ENCODE measurements around the gene IFRD2.
"Not testable (repeated sequence)": the region's sequence is repeated elsewhere in the genome, so short reads cannot be mapped to it uniquely, and the experiment has no call there.

Gene IFRD2

GRCh38 chr3:50286322-50287227 is 5.7 kb downstream of the IFRD2 start:
- DNase-seq (ENCODE audit: low read depth in 2 of 2) = no peak

- DNase-seq (ENCODE audit: low read depth in 2 of 2) = not testable (repeated sequence)
Observed at GRCh38 chr3:50284121-50284520, 8.1 kb downstream of the IFRD2 start.

- DNase-seq (ENCODE audit: low read depth in 2 of 2) = no peak
Observed at GRCh38 chr3:50279255-50280016, 12.8 kb downstream of the IFRD2 start.

DNA sequence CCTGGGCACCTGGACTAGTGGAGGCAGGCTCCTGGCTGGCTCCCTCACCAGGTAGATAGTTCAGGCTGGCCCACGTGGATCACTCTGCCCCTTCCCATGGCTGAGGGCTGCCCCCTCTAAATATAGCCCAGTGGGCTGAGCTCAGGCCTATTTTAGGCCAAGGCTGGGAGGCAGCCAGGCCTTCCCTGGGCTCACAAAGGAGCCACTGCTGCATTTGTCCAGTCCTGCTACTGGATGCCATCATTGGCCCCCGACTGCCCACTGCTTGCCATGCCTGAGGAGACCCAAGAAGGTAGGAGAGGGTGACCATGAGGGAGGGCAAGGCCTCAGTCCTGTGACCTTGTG is 13.4 kb downstream of the IFRD2 start, which contains the start of gene LSMEM2:
LSMEM2 (plus strand) TSS at position 208 of the 345 bp plus-strand sequence; CDS start at position 235, 27 bp downstream.
- no peak for DNase-seq (ENCODE audit: low read depth in 2 of 2)

GRCh38 chr3:50278123-50278879 is 13.9 kb downstream of the IFRD2 start:
- no peak for DNase-seq (ENCODE audit: low read depth in 2 of 2)

DNA sequence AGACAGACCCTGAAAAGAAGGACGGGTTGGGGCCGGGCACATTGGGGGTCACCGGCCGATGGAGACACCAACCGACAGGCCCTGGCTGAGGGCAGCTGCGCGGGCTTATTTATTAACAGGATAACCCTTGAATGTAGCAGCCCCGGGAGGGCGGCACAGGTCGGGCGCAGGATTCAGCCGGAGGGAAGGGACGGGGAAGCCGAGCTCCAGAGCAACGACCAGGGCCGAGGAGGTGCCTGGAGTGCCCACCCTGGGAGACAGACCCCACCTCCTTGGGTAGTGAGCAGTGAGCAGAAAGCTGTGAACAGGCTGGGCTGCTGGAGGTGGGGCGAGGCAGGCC is 15.5 kb downstream of the IFRD2 start:
- DNase-seq (ENCODE audit: low read depth in 2 of 2) = no peak

DNA sequence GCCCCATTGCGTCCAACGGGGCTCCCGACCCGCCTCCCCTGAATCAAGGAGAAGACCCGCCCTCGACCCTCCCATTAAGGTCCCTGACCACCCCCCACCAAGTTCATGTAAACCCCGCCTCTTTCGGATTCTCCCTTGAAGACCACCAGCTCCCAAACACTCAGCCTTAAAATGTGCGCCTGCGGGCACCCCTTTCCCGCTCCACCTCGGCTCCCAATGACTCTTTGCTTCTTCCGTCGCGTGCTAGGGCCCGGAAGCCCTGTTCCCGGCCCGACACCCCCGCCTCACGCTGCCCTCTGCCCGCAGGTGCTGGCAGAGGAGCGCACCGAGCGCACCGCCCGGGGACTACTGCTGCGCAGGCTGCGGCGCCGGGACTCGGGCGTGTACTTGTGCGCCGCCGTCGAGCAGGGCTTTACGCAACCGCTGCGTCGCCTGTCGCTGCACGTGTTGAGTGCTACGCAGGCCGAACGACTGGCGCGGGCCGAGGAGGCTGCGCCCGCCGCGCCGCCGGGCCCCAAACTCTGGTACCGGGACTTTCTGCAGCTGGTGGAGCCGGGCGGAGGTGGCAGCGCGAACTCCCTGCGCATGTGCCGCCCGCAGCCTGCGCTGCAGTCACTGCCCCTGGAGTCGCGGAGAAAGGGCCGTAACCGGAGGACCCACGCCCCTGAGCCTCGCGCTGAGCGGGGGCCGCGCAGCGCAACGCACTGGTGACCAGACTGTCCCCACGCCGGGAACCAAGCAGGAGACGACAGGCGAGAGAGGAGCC is 16.1 kb downstream of the IFRD2 start:
- no peak for DNase-seq (ENCODE audit: low read depth in 2 of 2)

GRCh38 chr3:50275141-50275995 is 16.9 kb downstream of the IFRD2 start:
- no peak for DNase-seq (ENCODE audit: low read depth in 2 of 2)

DNA sequence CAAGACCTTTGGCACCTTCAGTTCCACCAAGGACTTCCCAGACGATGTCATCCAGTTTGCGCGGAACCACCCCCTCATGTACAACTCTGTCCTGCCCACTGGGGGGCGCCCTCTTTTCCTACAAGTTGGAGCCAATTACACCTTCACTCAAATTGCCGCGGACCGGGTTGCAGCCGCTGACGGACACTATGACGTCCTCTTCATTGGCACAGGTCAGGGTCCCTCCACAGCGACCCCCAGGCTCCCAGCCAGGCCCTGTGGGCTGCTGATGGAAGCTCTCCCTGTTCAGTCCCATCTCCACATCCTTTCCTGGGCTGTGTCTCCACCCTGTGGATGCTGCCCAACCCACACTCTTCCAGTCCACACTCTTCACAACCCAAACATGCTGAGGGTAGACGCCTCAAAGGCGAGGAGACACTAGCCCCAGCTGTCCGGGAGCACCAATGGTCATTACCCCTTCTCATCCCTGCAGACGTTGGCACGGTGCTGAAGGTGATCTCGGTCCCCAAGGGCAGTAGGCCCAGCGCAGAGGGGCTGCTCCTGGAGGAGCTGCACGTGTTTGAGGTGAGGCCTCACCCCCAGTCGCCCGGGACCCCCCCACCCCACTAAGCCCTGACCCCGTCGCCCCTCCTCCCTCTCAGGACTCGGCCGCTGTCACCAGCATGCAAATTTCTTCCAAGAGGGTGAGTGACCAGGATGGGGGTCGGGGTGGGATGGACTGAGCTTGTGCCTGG is 17.7 kb downstream of the IFRD2 start:
- peak; percentile 48 to 79 for DNase-seq (ENCODE audit: low read depth in 2 of 2)

GRCh38 chr3:50273689-50274065 is 18.6 kb downstream of the IFRD2 start:
- DNase-seq (ENCODE audit: low read depth in 2 of 2) = no peak

DNA sequence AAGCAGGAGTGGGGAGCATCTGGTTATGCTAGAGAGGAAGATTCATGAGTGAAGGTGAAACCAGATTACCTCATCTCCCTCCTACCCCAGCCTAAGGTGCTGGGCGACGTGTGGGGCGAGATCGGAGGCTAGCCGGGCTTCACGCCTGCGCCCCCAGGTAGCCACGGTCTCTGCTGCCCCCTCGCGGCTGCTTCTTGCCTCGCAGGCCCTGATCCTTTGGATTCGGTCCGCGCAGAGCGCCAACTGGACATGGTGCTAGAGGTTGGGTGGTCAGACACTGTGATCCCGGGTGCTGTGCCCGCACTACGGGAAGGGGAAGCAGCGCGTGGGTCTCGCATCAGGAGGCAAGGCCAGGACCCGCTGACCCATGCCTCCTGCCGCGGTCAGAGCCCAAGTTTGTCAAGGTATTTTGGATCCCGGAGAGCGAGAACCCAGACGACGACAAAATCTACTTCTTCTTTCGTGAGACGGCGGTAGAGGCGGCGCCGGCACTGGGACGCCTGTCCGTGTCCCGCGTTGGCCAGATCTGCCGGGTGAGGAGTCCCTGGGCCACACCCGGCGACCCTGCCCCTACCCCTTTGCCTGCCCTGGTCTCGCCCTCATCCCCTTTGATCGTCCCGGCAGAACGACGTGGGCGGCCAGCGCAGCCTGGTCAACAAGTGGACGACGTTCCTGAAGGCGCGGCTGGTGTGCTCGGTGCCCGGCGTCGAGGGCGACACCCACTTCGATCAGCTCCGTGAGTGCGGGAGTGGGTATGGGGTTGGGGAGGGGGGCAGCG is 19.1 kb downstream of the IFRD2 start:
- peak; percentile 76 to 90 for DNase-seq (ENCODE audit: low read depth in 2 of 2)

DNA sequence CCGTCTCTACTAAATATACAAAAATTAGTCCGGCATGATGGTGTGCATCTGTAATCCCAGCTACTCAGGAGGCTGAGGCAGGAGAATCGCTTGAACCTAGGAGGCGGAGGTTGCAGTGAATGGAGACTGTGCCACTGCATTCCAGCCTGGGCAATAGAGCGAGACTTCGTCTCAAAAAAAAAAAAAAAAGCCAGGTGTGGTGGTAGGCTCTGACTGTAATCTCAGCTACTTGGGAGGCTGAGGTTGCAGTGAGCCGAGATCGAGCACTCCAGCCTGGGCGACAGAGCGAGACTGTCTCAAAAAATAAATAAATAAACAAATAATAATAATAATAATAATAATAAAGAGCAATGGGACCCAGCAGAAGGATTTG is 19.7 kb downstream of the IFRD2 start:
- DNase-seq (ENCODE audit: low read depth in 2 of 2) = not testable (repeated sequence)

- DNase-seq (ENCODE audit: low read depth in 2 of 2) = no peak
Observed at GRCh38 chr3:50271314-50271936, 20.8 kb downstream of the IFRD2 start.

GRCh38 chr3:50270422-50271224 is 21.6 kb downstream of the IFRD2 start:
- DNase-seq (ENCODE audit: low read depth in 2 of 2) = no peak

DNA sequence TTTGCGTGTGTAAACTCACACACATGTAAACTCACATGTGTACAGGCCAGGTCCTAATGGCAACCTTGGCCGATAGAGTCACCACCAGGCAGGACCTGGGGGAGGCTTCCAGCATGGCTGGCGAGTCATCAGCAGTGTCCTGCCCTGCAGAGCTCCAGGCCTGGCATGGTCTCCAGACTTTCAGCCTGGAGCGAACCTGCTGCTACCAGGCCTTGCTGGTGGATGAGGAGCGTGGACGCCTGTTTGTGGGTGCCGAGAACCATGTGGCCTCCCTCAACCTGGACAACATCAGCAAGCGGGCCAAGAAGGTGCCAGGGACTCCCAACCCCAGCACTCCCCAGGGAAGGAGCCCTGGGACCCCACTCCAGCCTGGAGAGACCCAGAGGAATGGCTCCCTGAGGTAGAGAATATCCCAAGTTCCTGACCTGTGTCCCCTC is 22.2 kb downstream of the IFRD2 start:
- DNase-seq (ENCODE audit: low read depth in 2 of 2) = no peak

DNA sequence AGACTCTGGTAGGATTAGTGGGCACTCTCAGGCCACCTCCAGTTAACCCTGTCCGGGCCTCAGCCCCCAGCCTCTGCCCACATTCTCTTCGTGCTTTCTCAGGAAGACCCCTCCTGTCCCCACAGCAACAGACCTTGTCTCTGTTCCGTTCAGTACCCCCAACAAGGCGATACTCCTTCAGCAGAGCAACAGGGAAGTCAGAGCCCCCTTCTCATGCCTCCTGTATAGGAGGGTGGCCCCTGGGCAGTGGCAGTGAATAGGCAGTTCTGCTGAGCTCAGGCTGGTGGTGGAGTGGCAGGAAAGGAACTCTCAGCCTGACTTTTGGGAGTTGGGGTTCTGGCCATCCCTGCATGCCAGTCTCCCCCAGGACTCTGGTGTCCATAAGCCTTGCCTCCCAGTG is 22.8 kb downstream of the IFRD2 start:
- DNase-seq (ENCODE audit: low read depth in 2 of 2) = no peak

DNA sequence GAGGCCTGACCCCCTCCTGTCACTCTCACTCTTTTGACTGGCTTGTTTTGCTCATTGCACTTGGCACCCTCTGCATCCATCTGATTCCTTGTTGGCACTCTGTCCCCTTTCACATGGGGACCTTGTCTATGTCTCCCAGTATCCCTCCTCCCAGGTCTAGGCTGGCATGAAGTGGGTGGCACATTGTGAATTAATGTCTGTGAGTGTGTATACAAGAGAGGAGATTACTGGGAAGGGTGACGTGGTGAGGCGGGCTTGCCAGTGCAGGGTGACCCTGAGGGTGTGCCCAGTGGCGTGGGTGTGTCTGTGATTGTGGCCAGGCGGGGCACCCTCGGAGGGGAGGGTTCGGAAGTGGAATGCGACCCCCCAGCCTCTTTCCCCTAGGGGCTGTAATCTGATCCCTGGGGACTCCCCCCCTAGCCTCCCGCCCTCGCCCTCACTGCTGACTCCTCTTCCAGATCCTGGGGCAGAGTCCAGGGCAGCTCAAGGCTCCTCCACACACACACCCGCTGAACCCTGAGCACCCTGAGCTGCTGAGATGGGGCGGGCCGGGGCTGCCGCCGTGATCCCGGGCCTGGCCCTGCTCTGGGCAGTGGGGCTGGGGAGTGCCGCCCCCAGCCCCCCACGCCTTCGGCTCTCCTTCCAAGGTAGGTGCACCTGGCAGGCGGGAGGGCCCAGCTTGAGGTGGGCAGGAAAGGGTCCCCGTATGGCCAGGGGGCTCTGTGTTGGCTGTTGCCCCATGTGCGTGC is 23.4 kb downstream of the IFRD2 start, which contains the start of gene SEMA3B:
SEMA3B (plus strand) TSS at position 445 of the 749 bp plus-strand sequence; CDS start at position 539, 94 bp downstream.
- DNase-seq (ENCODE audit: low read depth in 2 of 2) = no peak

Measured in stimulated activated CD4-positive, alpha-beta T cell treated with anti-CD3 and anti-CD28 coated beads, Interleukin-12 subunit alpha, Interleukin-12 subunit beta, amount 100 ng/mL, for 24 hours (primary cell).